Measurements from ENCODE around the gene TMEM40.

TMEM40 gene

DNA sequence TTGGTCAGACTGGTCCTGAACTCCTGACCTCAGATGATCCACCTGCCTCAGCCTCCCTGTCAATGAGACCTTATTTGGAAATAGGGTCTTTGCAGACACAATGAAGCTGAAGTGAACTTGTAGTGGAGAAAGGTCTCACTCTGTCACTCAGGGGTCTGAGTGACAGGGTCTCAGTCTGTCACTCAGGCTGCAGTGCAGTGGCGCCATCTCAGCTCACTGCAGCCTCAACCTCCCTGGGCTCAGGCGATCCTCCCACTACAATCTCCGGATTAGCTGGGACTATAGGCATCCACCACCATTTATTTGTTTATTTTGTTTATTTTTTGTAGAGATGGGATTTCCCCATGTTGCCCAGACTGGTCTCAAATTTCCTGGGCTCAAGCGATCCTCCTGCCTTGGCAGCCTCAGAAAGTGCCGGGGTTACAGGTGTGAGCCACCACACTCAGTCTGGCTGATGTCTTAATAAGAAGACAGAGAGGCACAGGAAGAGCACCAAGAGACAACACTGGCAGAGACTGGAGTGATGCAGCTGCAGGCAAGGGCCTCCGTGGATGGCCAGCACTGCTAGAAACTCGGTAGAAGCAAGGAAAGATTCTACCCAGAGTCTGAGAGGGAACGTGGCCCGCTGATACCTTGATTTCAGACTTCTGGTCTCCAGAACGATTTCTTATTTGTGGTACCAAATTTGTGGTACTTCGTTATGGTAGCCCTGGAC lies 68.9 kb downstream of the TMEM40 start:
- Histone ChIP-seq H4K20me1 (no peaks in the 10 kb centered on the region), H3K4me3 (no peak overlapping the region), H3K36me3 (no peaks in the 10 kb centered on the region), H3K27ac (no peak overlapping the region), H3K9me3 (replicated peaks in 1 of 11) (no peaks in the 10 kb centered on the region), H3K4me2 (no peak overlapping the region), H3K4me1 (peaks cover 0 to 12% (median 2%) of the 10 kb centered on the region in 10 experiments; a peak in 6 of 20 replicates), H3K27me3 (no peaks in the 10 kb centered on the region), H3K9ac (no peak overlapping the region)
- no peak for TF ChIP-seq Cebpa-rat (IDR thresholded peaks at IDR 0.05)

GRCh38 chr3:12687948-12688347 lies 71.1 kb downstream of the TMEM40 start:
- no peaks in the 10 kb centered on the region for H3K36me3 ChIP-seq
- no peak overlapping the region for H3K27ac ChIP-seq
- no peak overlapping the region for H3K9ac ChIP-seq
- TF ChIP-seq Cebpa-rat (IDR thresholded peaks at IDR 0.05), result no peak
- H3K27me3 ChIP-seq, result no peaks in the 10 kb centered on the region
- peaks cover 0 to 27% (median 8%) of the 10 kb centered on the region in 10 experiments; a peak in 16 of 20 replicates for H3K4me1 ChIP-seq
- peaks cover 0 to 3% (median 0%) of the 10 kb centered on the region in 11 experiments; a peak in 1 of 22 replicates for H3K9me3 ChIP-seq (replicated peaks in 1 of 11)
- H3K4me3 ChIP-seq, result no peak overlapping the region
- H4K20me1 ChIP-seq, result no peaks in the 10 kb centered on the region
- H3K4me2 ChIP-seq, result no peak overlapping the region

DNA sequence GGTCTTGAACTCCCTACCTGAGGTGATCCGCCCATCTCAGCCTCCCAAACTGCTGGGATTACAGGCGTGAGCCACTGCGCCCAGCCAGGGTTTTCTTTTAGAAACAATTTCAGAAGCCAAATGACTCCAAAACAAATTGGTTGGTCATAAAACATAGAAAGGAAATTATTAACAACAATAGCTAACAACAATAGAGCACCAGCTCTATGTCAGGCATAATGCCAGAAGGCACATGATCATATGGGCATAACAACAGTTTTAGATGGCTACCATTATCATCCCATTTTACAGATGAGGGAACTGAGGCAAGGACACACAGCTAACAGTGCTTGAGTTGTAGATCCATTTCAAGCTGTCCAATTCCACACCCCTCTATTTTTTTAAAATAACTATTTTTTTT lies 73.0 kb downstream of the TMEM40 start:
- peaks cover 0 to 3% (median 0%) of the 10 kb centered on the region in 11 experiments; a peak in 1 of 22 replicates for H3K9me3 ChIP-seq (replicated peaks in 1 of 11)
- no peak overlapping the region for H3K4me3 ChIP-seq
- no peak overlapping the region for H3K4me2 ChIP-seq
- no peak overlapping the region for H3K9ac ChIP-seq
- no peaks in the 10 kb centered on the region for H3K27me3 ChIP-seq
- H3K27ac ChIP-seq, result no peak overlapping the region
- no peaks in the 10 kb centered on the region for H3K36me3 ChIP-seq
- TF ChIP-seq Cebpa-rat (IDR thresholded peaks at IDR 0.05), result no peak
- peaks cover 0 to 43% (median 25%) of the 10 kb centered on the region in 10 experiments; a peak in 19 of 20 replicates for H3K4me1 ChIP-seq
- H4K20me1 ChIP-seq, result no peaks in the 10 kb centered on the region

All from BLaER1 treated with 17β-estradiol and CSF1 and Interleukin-3, amounts not matched to agents 10 nM and 100 nM (cell line).